ENCODE data around the gene CLIC1. TPM values are rescaled to one million over a fixed set of nuclear protein-coding genes. Genes with fewer than 3 reads are reported as not detected.
A peak's percentile ranks its signal among the peaks of the same experiment; 100 is the strongest.

Gene CLIC1
- total RNA-seq, 1 experiment from 2014 or later, result 376 TPM

- no peak for DNase-seq (ENCODE audit: extremely low read depth, low read depth)
Observed at GRCh38 chr6:31740397-31741223, 4.3 kb upstream of the CLIC1 start.

GRCh38 chr6:31739639-31740396 is 3.5 kb upstream of the CLIC1 start, which contains the start of gene MSH5:
Gene MSH5, plus strand, starts transcription at chr6:31740005. Its CDS starts 462 bp downstream, at chr6:31740467.
- DNase-seq (ENCODE audit: extremely low read depth, low read depth), result peak; percentile 97

DNA sequence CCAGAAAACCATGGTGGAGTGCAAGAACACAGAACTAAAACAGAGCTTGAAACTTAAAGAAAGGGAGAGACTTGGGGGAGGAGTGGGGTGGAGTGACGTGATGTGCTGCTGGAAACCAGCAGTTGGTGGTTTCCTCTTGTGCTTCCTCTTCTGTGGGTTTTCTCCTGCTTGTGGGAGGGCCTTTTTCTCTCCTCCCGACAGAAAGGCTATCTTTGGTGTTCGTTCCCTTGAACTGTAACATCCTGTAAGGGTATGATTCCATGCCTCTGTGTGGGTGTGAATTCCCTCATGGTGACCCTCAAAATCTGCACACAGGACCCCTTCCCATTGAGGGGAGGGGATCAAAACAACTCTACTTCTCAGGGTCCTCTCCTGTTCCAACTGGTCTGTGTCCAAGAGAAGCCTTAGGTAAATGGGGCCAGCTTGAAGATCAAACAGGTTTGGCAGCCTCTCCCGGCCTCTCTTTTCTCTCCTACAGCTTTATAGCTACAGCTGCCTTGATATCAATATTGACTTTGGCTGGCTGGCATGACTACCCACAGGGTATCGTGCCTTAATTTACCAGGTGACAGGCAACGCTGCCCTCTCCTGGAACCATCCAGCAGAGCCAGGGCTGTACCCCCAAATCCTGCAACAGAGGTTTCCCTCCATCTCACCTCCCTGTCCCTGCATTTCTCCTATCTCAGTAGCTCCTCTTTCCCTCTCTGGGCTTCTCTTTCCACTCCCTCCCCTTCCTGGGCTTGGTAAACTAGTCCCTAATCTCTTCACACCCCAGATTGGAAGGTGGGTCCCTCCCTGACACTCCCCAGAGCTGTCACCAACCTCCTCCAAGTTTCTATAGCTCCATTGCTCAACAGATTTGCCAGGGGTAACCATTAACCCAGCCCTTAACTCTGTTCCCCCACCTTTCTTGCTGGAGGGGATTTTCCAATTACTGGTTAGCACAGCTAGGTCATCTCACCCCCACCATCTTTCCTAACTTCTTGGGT is 2.0 kb upstream of the CLIC1 start:
- DNase-seq (ENCODE audit: extremely low read depth, low read depth), result no peak

- DNase-seq (ENCODE audit: extremely low read depth, low read depth), result no peak
Observed at GRCh38 chr6:31737315-31737990, 1.1 kb upstream of the CLIC1 start.

DNA sequence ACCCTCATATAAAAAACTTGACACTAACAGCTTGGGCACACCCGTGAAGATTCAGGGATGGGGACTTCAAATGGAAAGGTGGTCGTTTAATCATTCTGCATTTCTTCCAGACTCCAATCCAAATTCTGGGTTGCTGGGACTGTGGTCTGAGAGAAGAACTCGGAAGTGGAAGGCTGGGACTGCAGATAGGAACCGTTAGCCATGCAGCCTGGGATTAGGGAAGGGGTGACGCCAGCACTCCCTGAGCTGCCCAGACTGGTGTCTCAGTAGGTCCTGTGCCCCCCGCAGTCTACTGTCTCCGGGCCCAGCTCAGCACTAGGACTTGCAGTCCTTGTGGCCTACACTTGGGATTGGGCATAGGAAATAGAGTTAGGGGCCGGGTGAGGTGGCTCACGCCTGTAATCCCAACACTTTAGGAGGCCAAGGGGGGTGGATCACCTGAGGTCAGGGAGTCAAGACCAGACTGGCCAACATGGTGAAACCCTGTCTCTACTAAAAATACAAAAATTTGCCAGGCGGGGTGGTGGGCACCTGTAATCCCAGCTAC is 511 bp upstream of the CLIC1 start:
- DNase-seq (ENCODE audit: extremely low read depth, low read depth), result no peak

- DNase-seq (ENCODE audit: extremely low read depth, low read depth), result no peak
Observed at GRCh38 chr6:31734821-31735406, 1.4 kb downstream of the CLIC1 start.

- no peak for DNase-seq (ENCODE audit: extremely low read depth, low read depth)
Observed at GRCh38 chr6:31734247-31734820, 2.0 kb downstream of the CLIC1 start.

- no peak for DNase-seq (ENCODE audit: extremely low read depth, low read depth)
Observed at GRCh38 chr6:31733734-31734133, 2.6 kb downstream of the CLIC1 start.

DNA sequence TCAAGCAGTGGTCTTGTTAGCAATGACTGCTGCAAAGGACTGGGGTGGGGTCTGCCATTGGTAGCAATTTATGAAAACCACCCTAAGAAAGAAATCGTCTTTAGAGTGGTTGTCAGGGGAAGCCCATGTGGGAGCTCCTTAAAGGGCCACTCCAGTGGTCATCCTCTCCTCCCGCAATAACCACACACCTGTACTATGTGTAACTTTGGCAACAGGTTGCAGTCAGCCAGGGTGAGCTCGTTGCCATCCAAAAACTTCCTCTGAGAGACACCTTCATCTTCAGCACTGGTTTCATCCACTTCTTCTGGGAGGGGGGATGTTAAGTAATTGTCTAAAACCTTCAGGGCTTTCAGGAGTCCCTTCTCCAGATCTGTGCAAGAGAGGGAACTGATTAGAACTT is 4.3 kb downstream of the CLIC1 start:
- DNase-seq (ENCODE audit: extremely low read depth, low read depth), result no peak

DNA sequence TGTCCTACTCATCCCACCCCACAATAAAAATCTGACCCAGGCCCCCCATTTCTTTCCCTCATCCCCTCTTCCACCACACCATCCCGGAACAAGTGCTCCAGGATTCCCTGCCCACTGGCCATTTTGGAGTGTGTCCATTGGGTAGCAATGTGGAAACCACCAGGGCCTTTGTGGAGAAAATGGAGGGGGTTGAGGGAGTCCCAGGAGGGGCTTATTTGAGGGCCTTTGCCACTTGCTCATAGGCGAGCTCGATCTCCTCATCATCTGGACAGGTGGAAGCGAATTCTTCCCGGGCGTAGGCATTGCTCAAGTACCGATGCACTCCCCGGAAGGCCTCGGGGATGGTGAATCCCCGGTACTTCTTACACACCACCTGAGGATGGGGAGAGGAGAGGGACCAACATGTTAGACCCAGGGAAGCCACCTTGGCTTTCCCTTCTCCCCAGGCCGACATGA is 5.7 kb downstream of the CLIC1 start:
- DNase-seq (ENCODE audit: extremely low read depth, low read depth), result no peak

GRCh38 chr6:31729979-31730630 is 6.2 kb downstream of the CLIC1 start:
- DNase-seq (ENCODE audit: extremely low read depth, low read depth), result no peak

GRCh38 chr6:31729515-31729978 is 6.8 kb downstream of the CLIC1 start:
- DNase-seq (ENCODE audit: extremely low read depth, low read depth), result peak; percentile 76

DNA sequence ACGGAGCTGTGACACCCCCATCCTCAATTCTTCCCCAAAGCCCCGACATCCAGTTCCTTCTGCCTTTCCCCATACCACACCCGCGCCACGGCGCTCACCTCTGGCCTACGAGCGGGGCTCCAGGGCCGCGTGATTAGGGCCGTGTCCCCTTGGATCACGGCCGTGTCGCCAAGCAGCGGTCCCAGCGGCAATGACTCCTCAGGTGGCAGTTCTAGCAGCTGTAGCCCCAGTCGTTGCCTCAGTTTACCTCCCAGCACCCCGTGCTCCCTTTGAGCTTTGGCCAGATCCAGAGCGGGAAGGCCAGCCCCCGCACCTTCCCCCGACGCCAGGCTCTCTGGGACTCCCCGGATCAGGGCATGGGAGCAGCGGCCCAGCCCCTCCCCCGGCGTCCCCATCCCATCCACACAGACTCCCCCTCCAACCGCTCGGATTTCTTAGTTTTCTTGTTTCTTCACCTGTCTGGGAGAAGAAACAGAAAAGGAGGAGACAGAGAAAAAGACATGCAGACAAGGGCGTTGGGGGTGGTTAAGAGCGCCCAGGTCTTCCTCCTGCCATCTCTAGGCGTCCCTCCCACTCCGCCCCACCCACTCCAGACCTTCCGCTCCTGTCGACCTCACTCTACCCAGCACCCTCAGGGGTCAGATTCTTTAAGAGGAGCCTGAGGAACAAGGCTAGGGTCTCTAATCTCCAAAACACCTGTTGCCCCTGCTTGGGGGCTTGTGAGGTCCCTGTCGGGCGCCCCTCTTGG is 7.4 kb downstream of the CLIC1 start, which contains the start of gene DDAH2:
Gene DDAH2, minus strand, starts transcription at position 533 of the 748 bp plus-strand sequence. Its CDS starts 138 bp downstream, at position 395.
- no peak for DNase-seq (ENCODE audit: extremely low read depth, low read depth)

- no peak for DNase-seq (ENCODE audit: extremely low read depth, low read depth)
Observed at GRCh38 chr6:31727717-31728671, 8.3 kb downstream of the CLIC1 start.

GRCh38 chr6:31727034-31727716 is 9.2 kb downstream of the CLIC1 start:
- no peak for DNase-seq (ENCODE audit: extremely low read depth, low read depth)
